HG03103 (cell line): ENCODE results near the gene CCDC152.
"Not testable (repeated sequence)": the region's sequence is repeated elsewhere in the genome, so short reads cannot be mapped to it uniquely, and the experiment has no call there.

Experiments used
- ATAC-seq: cut with Tn5 transposase; IDR thresholded peaks from one replicate; pipeline ENCODE4 v1.9.1; 2021; ENCODE audit warnings: low read depth; ENCODE audit not compliant: unreplicated experiment

CCDC152 gene

DNA sequence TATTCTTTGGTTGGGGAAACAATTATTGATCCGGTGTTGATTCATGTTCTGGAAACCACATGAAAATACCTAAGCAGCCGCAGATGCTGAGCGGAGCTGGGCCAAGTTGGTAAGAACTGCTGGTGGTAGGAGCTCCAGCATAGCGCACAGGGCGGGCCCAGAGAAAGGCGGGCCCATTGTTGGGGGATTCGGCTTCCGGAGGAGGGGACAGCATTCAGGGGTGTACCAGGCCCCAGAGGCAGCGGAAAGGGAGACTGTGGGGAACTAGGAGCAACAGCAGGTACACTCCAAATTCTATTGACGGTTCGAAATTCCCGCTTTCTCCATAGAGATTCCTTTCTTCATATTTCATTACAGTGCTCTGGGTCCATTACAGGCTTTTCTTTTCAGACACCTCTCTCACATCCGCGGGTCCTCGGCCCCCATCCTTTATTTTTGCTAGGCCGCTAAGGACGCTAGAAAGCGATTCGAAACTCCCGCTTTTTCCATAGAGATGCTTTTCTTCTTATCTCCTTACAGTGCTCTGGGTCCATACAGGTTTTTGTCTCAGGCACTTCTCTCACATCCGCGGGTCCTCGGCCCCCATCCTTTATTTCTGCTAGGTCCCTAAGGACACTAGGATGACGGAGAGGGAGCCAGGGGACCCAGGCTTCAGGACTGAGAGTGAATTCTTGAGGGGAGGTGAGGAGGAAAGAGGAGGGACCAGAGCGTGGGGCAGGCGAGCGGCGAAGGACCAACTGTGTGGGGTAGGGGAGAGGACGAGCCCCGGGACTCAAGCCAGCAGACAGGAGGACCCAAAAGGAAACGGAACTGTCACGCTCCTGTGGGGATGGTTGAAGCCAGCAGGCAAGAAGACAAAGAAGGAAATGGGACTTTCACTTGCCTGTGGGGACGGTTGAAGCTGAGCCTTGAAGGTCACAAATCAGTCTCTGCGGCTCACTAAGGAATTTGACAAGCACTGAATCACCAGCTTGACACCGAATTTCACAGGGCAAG lies at the start of gene CCDC152:
TSS of gene CCDC152 (plus strand) at position 213 of the 996 bp plus-strand sequence. CDS start 2,304 bp downstream, outside the sequence.
- peak; percentile 89 for ATAC-seq

GRCh38 chr5:42715785-42716184 lies 40.8 kb upstream of the CCDC152 start:
- no peak for ATAC-seq

DNA sequence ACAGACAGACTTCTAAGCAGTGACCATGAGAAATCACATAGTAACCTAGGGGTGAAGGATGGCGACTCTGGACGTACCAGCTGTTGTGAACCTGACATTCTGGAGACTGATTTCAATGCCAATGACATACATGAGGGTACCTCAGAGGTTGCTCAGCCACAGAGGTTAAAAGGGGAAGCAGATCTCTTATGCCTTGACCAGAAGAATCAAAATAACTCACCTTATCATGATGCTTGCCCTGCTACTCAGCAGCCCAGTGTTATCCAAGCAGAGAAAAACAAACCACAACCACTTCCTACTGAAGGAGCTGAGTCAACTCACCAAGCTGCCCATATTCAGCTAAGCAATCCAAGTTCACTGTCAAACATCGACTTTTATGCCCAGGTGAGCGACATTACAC lies 38.0 kb upstream of the CCDC152 start:
- peak; percentile 95 for ATAC-seq

DNA sequence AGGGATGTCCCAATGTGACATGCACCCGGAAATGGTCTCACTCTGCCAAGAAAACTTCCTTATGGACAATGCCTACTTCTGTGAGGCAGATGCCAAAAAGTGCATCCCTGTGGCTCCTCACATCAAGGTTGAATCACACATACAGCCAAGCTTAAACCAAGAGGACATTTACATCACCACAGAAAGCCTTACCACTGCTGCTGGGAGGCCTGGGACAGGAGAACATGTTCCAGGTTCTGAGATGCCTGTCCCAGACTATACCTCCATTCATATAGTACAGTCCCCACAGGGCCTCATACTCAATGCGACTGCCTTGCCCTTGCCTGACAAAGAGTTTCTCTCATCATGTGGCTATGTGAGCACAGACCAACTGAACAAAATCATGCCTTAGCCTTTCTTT lies 37.6 kb upstream of the CCDC152 start:
- ATAC-seq = no peak

DNA sequence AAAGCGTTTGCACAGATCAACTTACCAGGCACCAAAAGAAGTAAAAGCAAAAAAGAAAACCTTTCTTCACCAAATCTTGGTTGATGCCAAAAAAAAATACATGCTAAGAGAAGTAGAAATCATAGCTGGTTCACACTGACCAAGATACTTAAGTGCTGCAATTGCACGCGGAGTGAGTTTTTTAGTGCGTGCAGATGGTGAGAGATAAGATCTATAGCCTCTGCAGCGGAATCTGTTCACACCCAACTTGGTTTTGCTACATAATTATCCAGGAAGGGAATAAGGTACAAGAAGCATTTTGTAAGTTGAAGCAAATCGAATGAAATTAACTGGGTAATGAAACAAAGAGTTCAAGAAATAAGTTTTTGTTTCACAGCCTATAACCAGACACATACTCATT lies 36.4 kb upstream of the CCDC152 start:
- no peak for ATAC-seq

DNA sequence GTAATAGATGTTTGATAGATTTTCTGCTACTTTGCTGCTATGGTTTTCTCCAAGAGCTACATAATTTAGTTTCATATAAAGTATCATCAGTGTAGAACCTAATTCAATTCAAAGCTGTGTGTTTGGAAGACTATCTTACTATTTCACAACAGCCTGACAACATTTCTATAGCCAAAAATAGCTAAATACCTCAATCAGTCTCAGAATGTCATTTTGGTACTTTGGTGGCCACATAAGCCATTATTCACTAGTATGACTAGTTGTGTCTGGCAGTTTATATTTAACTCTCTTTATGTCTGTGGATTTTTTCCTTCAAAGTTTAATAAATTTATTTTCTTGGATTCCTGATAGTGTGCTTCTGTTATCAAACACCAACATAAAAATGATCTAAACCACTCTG lies 35.1 kb upstream of the CCDC152 start:
- no peak for ATAC-seq

DNA sequence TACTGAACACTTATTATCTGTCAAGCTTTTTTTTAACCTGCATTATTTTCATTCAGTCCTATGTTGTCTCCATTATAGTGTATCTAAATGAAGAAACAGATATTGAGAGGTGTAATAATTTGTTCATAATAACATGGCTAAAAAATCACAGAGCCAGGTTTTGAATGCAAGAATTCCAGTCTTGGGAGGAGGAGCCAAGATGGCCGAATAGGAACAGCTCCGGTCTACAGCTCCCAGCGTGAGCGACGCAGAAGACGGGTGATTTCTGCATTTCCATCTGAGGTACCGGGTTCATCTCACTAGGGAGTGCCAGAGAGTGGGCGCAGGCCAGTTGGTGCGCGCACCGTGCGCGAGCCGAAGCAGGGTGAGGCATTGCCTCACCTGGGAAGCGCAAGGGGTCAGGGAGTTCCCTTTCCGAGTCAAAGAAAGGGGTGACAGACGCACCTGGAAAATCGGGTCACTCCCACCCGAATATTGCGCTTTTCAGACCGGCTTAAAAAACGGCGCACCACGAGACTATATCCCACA lies 22.0 kb upstream of the CCDC152 start:
- ATAC-seq = not testable (repeated sequence)

- ATAC-seq = no peak
Observed at GRCh38 chr5:42740920-42741319, 15.7 kb upstream of the CCDC152 start.

- ATAC-seq = no peak
Observed at GRCh38 chr5:42745426-42745825, 11.2 kb upstream of the CCDC152 start.

DNA sequence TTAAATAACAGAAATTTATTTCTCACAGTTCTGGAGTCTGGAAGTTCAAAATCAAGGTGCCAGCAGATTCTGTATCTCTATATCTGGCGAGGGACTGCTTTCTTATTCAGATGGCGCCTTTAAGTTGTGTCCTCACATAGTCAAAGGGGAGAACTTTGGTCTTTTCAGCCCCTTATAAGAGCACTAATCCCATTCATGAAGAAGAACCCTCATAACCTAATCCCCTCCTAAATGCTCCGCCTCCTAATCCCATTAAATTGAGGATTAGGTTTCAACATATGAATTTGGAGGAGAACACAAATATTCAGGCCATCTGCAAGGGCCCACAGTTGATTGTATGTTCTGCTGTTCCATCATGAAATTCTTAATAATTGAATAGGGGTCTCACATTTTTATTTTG lies 10.8 kb upstream of the CCDC152 start:
- no peak for ATAC-seq

GRCh38 chr5:42749020-42749419 lies 7.6 kb upstream of the CCDC152 start:
- ATAC-seq = no peak

- ATAC-seq = no peak
Observed at GRCh38 chr5:42750507-42750906, 6.1 kb upstream of the CCDC152 start.

- ATAC-seq = no peak
Observed at GRCh38 chr5:42751044-42751443, 5.6 kb upstream of the CCDC152 start.

- ATAC-seq = no peak
Observed at GRCh38 chr5:42753099-42753498, 3.5 kb upstream of the CCDC152 start.

GRCh38 chr5:42759456-42759855 lies 2.8 kb downstream of the CCDC152 start:
- no peak for ATAC-seq

GRCh38 chr5:42760426-42760825 lies 3.8 kb downstream of the CCDC152 start:
- ATAC-seq = no peak

DNA sequence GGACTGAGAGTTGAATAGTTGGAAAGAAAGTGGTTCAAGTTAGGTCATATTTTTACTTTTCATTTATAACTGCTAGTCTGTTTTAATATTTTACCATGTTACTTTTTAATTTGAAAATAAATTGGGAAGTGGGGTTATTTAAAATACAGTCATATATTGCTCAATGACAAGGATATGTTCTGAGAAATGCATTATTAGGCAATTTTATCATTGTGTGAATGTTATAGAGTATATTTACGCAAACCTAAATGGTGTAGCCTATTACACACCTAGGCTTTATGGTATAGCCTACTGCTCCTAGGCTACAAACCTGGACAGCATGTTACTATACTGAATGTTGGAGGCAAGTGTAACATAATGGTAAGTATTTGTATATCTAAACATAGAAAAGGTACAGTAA lies 5.2 kb downstream of the CCDC152 start:
- no peak for ATAC-seq

- ATAC-seq = peak; percentile 52
Observed at GRCh38 chr5:42767491-42768105, 11.0 kb downstream of the CCDC152 start.

DNA sequence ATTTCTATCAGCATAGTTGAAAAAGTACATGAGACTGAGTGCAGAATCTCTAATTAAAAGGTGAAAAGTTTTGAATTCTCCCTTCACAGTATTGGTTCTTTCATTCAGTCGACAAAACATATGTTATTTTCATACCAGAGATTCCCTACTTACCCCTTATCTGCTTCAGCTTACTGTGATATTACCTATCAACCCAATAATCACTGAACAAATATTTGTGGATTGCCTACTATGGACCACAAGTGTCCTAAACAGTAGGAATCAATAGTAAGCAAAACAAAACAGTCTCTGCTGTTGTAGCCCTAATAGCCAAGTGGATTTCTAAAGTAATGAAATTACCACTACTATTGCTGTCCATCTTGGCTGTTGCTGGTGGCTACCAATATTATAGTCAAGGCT lies 11.5 kb downstream of the CCDC152 start:
- ATAC-seq = no peak

DNA sequence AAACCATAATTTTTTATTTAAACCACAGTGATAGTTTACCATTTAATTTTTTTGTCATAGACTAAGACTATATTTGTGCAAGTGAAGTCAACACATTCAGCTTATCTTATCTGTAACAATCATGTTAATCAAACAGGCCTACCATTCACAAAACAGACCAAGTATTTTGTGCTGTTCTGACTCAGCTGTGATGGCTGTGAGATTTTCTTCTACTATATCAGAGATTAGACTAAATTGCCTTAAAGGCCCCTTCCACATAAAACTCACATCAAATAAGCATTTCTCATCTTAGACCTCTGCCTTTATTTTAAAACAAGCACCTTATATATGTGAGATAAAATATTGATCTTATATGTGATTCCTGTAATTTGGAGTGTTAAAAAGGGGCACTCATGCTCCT lies 13.4 kb downstream of the CCDC152 start:
- no peak for ATAC-seq

GRCh38 chr5:42772265-42772993 lies 15.8 kb downstream of the CCDC152 start:
- no peak for ATAC-seq
